Ectodermal cell (in vitro differentiated cells): ENCODE measurements around the gene MEGF9.
"Not testable (repeated sequence)": the region's sequence is repeated elsewhere in the genome, so short reads cannot be mapped to it uniquely, and the experiment has no call there.

Experiments used
- H3K27ac ChIP-seq: 2 replicates; pipeline ENCODE4 v1.7.0; 2013; ENCODE audit warnings: mild to moderate bottlenecking, low read depth, low read length; ENCODE audit not compliant: insufficient read depth, poor library complexity, severe bottlenecking
- H3K27me3 ChIP-seq: 2 replicates; pipeline ENCODE4 v1.7.0; 2013; ENCODE audit warnings: mild to moderate bottlenecking, low read length; ENCODE audit not compliant: insufficient read depth, control insufficient read depth, poor library complexity, severe bottlenecking
- H3K36me3 ChIP-seq: one replicate; pipeline ENCODE4 v1.7.0; 2013; ENCODE audit warnings: low read length; ENCODE audit not compliant: control insufficient read depth, insufficient read depth
- H3K4me1 ChIP-seq: one replicate; pipeline ENCODE4 v1.7.0; 2013; ENCODE audit warnings: low read length; ENCODE audit not compliant: control insufficient read depth, insufficient read depth
- H3K4me3 ChIP-seq: 2 replicates; pipeline ENCODE4 v1.7.0; 2013; ENCODE audit warnings: low read depth, low read length, control low read depth; ENCODE audit not compliant: insufficient read depth
- H3K9me3 ChIP-seq: 2 replicates; pipeline ENCODE4 v1.7.0; 2013; ENCODE audit warnings: mild to moderate bottlenecking, low read length, moderate library complexity; ENCODE audit not compliant: control insufficient read depth
- WGBS, 2 experiments: methylation state at CpG; one replicate each; pipeline ENCODE4 v1.1.7; 2013; ENCODE audit warnings: missing lambda C conversion rate in 2 of 2; 5-methylcytosine and 5-hydroxymethylcytosine counted together

The MEGF9 gene

GRCh38 chr9:120646948-120647347 lies 67.3 kb downstream of the MEGF9 start:
- H3K36me3 ChIP-seq, result no peaks in the 10 kb centered on the region
- H3K27me3 ChIP-seq, result no peaks in the 10 kb centered on the region
- no peaks in the 10 kb centered on the region for H3K9me3 ChIP-seq
- WGBS, 2 experiments, result 96 to 97% methylated on average over 3 to 4 of the region's 4 CpGs
- H3K27ac ChIP-seq, result no peak overlapping the region
- peaks cover 6% of the 10 kb centered on the region for H3K4me1 ChIP-seq
- no peak overlapping the region for H3K4me3 ChIP-seq

- no peak overlapping the region for H3K27ac ChIP-seq
- no peak overlapping the region for H3K4me3 ChIP-seq
- 93 to 97% methylated on average over 1 of the region's 1 CpG for WGBS, 2 experiments
- peaks cover 6% of the 10 kb centered on the region for H3K4me1 ChIP-seq
- H3K9me3 ChIP-seq, result no peaks in the 10 kb centered on the region
- H3K36me3 ChIP-seq, result no peaks in the 10 kb centered on the region
- H3K27me3 ChIP-seq, result no peaks in the 10 kb centered on the region
Measured at GRCh38 chr9:120645760-120646159, 68.5 kb downstream of the MEGF9 start.

GRCh38 chr9:120643061-120643460 lies 71.2 kb downstream of the MEGF9 start:
- Histone ChIP-seq H3K4me3 (no peak overlapping the region), H3K36me3 (no peaks in the 10 kb centered on the region), H3K4me1 (peaks cover 6% of the 10 kb centered on the region), H3K9me3 (no peaks in the 10 kb centered on the region), H3K27ac (no peak overlapping the region), H3K27me3 (no peaks in the 10 kb centered on the region)

GRCh38 chr9:120642129-120642770 lies 72.0 kb downstream of the MEGF9 start:
- 96 to 98% methylated on average over 2 to 3 of the region's 3 CpGs for WGBS, 2 experiments
- Histone ChIP-seq H3K4me3 (no peak overlapping the region), H3K9me3 (no peaks in the 10 kb centered on the region), H3K36me3 (no peaks in the 10 kb centered on the region), H3K4me1 (peaks cover 6% of the 10 kb centered on the region), H3K27ac (no peak overlapping the region), H3K27me3 (no peaks in the 10 kb centered on the region)

GRCh38 chr9:120640874-120641273 lies 73.4 kb downstream of the MEGF9 start:
- H3K9me3 ChIP-seq, H3K27ac ChIP-seq, H3K36me3 ChIP-seq, H3K4me1 ChIP-seq, H3K27me3 ChIP-seq, H3K4me3 ChIP-seq: not testable (repeated sequence)
- 85 to 90% methylated on average over 1 of the region's 1 CpG for WGBS, 2 experiments

GRCh38 chr9:120640380-120640779 lies 73.9 kb downstream of the MEGF9 start:
- H3K4me3 ChIP-seq, result no peak overlapping the region
- H3K36me3 ChIP-seq, result no peaks in the 10 kb centered on the region
- no peaks in the 10 kb centered on the region for H3K4me1 ChIP-seq
- WGBS, 2 experiments, result 100% methylated on average over 1 of the region's 2 CpGs
- no peak overlapping the region for H3K27ac ChIP-seq
- peaks cover 4% of the 10 kb centered on the region for H3K9me3 ChIP-seq
- no peaks in the 10 kb centered on the region for H3K27me3 ChIP-seq

- H3K27me3 ChIP-seq, result no peaks in the 10 kb centered on the region
- H3K9me3 ChIP-seq, result peaks cover 4% of the 10 kb centered on the region
- H3K27ac ChIP-seq, result no peak overlapping the region
- H3K4me1 ChIP-seq, result no peaks in the 10 kb centered on the region
- no peaks in the 10 kb centered on the region for H3K36me3 ChIP-seq
- no peak overlapping the region for H3K4me3 ChIP-seq
- 89 to 91% methylated on average over 5 of the region's 5 CpGs for WGBS, 2 experiments
Measured at GRCh38 chr9:120637919-120638318, 76.4 kb downstream of the MEGF9 start.

GRCh38 chr9:120636194-120636957 lies 77.9 kb downstream of the MEGF9 start:
- Histone ChIP-seq H3K4me1 (no peaks in the 10 kb centered on the region), H3K27me3 (no peaks in the 10 kb centered on the region), H3K9me3 (peaks cover 4% of the 10 kb centered on the region), H3K27ac (no peak overlapping the region), H3K36me3 (no peaks in the 10 kb centered on the region), H3K4me3 (no peak overlapping the region)
- 89 to 97% methylated on average over 19 to 25 of the region's 25 CpGs for WGBS, 2 experiments

- 95% methylated on average over 1 of the region's 1 CpG; no CpG with 5 or more reads in 1 of the 2 experiments for WGBS, 2 experiments
Measured at GRCh38 chr9:120635011-120635410, 79.3 kb downstream of the MEGF9 start.

GRCh38 chr9:120630333-120630732 lies 83.9 kb downstream of the MEGF9 start:
- H3K9me3 ChIP-seq, result no peaks in the 10 kb centered on the region
- no peak overlapping the region for H3K4me3 ChIP-seq
- no peaks in the 10 kb centered on the region for H3K4me1 ChIP-seq
- H3K27ac ChIP-seq, result no peak overlapping the region
- H3K27me3 ChIP-seq, result no peaks in the 10 kb centered on the region
- H3K36me3 ChIP-seq, result no peaks in the 10 kb centered on the region

More at GRCh38 chr9:120635011-120635410, 79.3 kb downstream of the MEGF9 start:
- no peak overlapping the region for H3K4me3 ChIP-seq
- H3K9me3 ChIP-seq, result peaks cover 4% of the 10 kb centered on the region
- H3K4me1 ChIP-seq, result no peaks in the 10 kb centered on the region
- H3K27me3 ChIP-seq, result no peaks in the 10 kb centered on the region
- H3K27ac ChIP-seq, result no peak overlapping the region
- H3K36me3 ChIP-seq, result no peaks in the 10 kb centered on the region
